IMR-90 (cell line): Measurements from ENCODE around the gene C19orf53. TPM values are rescaled to one million over a fixed set of nuclear protein-coding genes. Genes with fewer than 3 reads are reported as not detected.
"Not testable (repeated sequence)": the region's sequence is repeated elsewhere in the genome, so short reads cannot be mapped to it uniquely, and the experiment has no call there.

Experiments
- ATAC-seq: fragments of 200-7000 bp; cut with Tn5 transposase; 2 replicates; pipeline ENCODE4 v1.9.1; 2020; ENCODE audit warnings: low read depth, mild to moderate bottlenecking, moderate library complexity
- BruUV-seq: library from RNA; stranded (reverse); fragments of 400-500 nt; replicated peaks from 2 replicates; lab custom pipeline; 2021; lab: Mats Ljungman, UMichigan
- CTCF ChIA-PET: fragments of 300-600 bp; formaldehyde crosslinking; extraction: SDS; loops from one replicate; lab custom pipeline; 2021; ENCODE audit warnings: antibody characterized with exemption; lab: Yijun Ruan, JAX
- POLR2A ChIA-PET: fragments of 300-600 bp; sonication (Branson Sonifier 250); formaldehyde crosslinking; loops from one replicate; lab custom pipeline; 2022; ENCODE audit warnings: antibody characterized with exemption; ENCODE audit not compliant: unreplicated experiment; lab: Charles Lee
- DNase-seq: peaks from one replicate; pipeline ENCODE4 v3.0.0; 2013
- H2AFZ ChIP-seq: replicated peaks from 2 replicates; pipeline ENCODE3; 2013; ENCODE audit warnings: low read length, mild to moderate bottlenecking; ENCODE audit not compliant: poor library complexity
- H2AK5ac ChIP-seq: 2 replicates; pipeline ENCODE4 v1.6.1; 2013; ENCODE audit warnings: low read depth, low read length, inconsistent platforms
- H2AK9ac ChIP-seq: replicated peaks from 2 replicates; pipeline ENCODE3; 2013; ENCODE audit warnings: mild to moderate bottlenecking, low read depth, low read length, moderate library complexity; ENCODE audit not compliant: poor library complexity
- H2BK120ac ChIP-seq: 2 replicates; pipeline ENCODE4 v1.6.1; 2013; ENCODE audit warnings: low read depth, low read length, inconsistent platforms
- H2BK15ac ChIP-seq: 3 replicates; pipeline ENCODE4 v1.6.1; 2013; ENCODE audit warnings: low read depth, low read length, inconsistent platforms
- H2BK20ac ChIP-seq: 2 replicates; pipeline ENCODE4 v1.6.1; 2013; ENCODE audit warnings: low read depth, mild to moderate bottlenecking, inconsistent platforms, low read length, moderate library complexity
- H2BK5ac ChIP-seq: 2 replicates; pipeline ENCODE4 v1.6.1; 2013; ENCODE audit warnings: mild to moderate bottlenecking, low read depth, low read length, inconsistent platforms; ENCODE audit not compliant: poor library complexity, severe bottlenecking
- H3K14ac ChIP-seq: replicated peaks from 2 replicates; pipeline ENCODE4 v1.6.1; 2013; ENCODE audit warnings: low read depth, low read length, inconsistent platforms
- H3K18ac ChIP-seq: 2 replicates; pipeline ENCODE4 v1.6.1; 2013; ENCODE audit warnings: low read depth, low read length, control low read depth
- H3K23ac ChIP-seq: 2 replicates; pipeline ENCODE4 v1.6.1; 2013; ENCODE audit warnings: low read depth, low read length, inconsistent platforms
- H3K27ac ChIP-seq: 2 replicates; pipeline ENCODE4 v1.5.1; 2013; ENCODE audit warnings: mild to moderate bottlenecking, control low read depth, low read length; ENCODE audit not compliant: insufficient read depth
- H3K27me3 ChIP-seq: 2 replicates; pipeline ENCODE4 v1.6.1; 2013; ENCODE audit warnings: low read length; ENCODE audit not compliant: control insufficient read depth, insufficient read depth
- H3K36me3 ChIP-seq: 2 replicates; pipeline ENCODE4 v1.6.1; 2013; ENCODE audit warnings: low read length, mixed read lengths; ENCODE audit not compliant: control insufficient read depth, insufficient read depth
- H3K4ac ChIP-seq: 2 replicates; pipeline ENCODE4 v1.6.1; 2013; ENCODE audit warnings: low read depth, low read length, inconsistent platforms
- H3K4me1 ChIP-seq: 2 replicates; pipeline ENCODE4 v1.6.1; 2013; ENCODE audit warnings: low read length, mixed read lengths; ENCODE audit not compliant: control insufficient read depth, insufficient read depth
- H3K4me2 ChIP-seq: 2 replicates; pipeline ENCODE4 v1.6.1; 2013; ENCODE audit warnings: low read depth, mild to moderate bottlenecking, control low read depth, low read length, moderate library complexity
- H3K4me3 ChIP-seq: 2 replicates; pipeline ENCODE4 v1.5.1; 2013; ENCODE audit warnings: low read depth, mild to moderate bottlenecking, control low read depth, low read length, moderate library complexity; ENCODE audit not compliant: insufficient read depth
- H3K56ac ChIP-seq: 2 replicates; pipeline ENCODE4 v1.6.1; 2013; ENCODE audit warnings: low read length, inconsistent platforms; ENCODE audit not compliant: insufficient read depth; ENCODE audit errors: extremely low read depth
- H3K79me1 ChIP-seq, 2 experiments: 2 replicates each; pipeline ENCODE4 v1.6.1; 2013; ENCODE audit warnings: low read length in 2 of 2, inconsistent platforms in 1 of 2, low read depth in 1 of 2
- H3K9ac ChIP-seq: 2 replicates; pipeline ENCODE4 v1.6.1; 2013; ENCODE audit warnings: low read depth, low read length, control low read depth
- H3K9me1 ChIP-seq: 2 replicates; pipeline ENCODE4 v1.6.1; 2013; ENCODE audit warnings: low read length, inconsistent platforms; ENCODE audit not compliant: insufficient read depth
- H3K9me3 ChIP-seq: 2 replicates; pipeline ENCODE4 v1.6.1; 2013; ENCODE audit warnings: low read length; ENCODE audit not compliant: control insufficient read depth, insufficient read depth
- H4K20me1 ChIP-seq: 2 replicates; pipeline ENCODE4 v1.6.1; 2013; ENCODE audit warnings: low read length, inconsistent platforms; ENCODE audit not compliant: insufficient read depth
- H4K5ac ChIP-seq: 2 replicates; pipeline ENCODE4 v1.6.1; 2013; ENCODE audit warnings: mild to moderate bottlenecking, low read depth, low read length, control low read depth
- H4K8ac ChIP-seq, 2 experiments: 2 replicates each; pipeline ENCODE4 v1.6.1; 2013; ENCODE audit warnings: low read depth in 2 of 2, low read length in 2 of 2, control low read depth in 1 of 2, inconsistent platforms in 1 of 2
- H4K91ac ChIP-seq: 2 replicates; pipeline ENCODE4 v1.6.1; 2013; ENCODE audit warnings: low read depth, low read length, inconsistent platforms; ENCODE audit not compliant: insufficient read depth
- WGBS, 2 experiments: methylation state at CpG; one replicate each; pipeline versions ENCODE4 v1.1.5 to v1.1.7; 2013; ENCODE audit warnings: missing lambda C conversion rate in 2 of 2; ENCODE audit not compliant: insufficient read length in 1 of 2; ENCODE audit errors: extremely low coverage in 2 of 2; 5-methylcytosine and 5-hydroxymethylcytosine counted together
- dilution Hi-C: fragments of 300-500 bp; cut with HindIII; formaldehyde crosslinking; loops from one replicate; pipeline ENCODE4 v1.14.3; 2018; ENCODE audit warnings: low sequenced_read_pairs; ENCODE audit not compliant: unreplicated experiment
- in situ Hi-C: fragments of 300-500 bp; cut with MboI; formaldehyde crosslinking; loops from 3 replicates; pipeline ENCODE4 v1.14.3; 2019; ENCODE audit warnings: low sequenced_read_pairs, inconsistent platforms, mixed read lengths
- intact Hi-C: fragments of 100-400 bp; cut with micrococcal nuclease; formaldehyde crosslinking; loops from 2 replicates; pipeline ENCODE4 v1.10.0; 2022
- polyA plus RNA-seq, 3 experiments: library from polyadenylated mRNA; depleted of rRNA; stranded (reverse); fragments of >200 nt; gene quantifications; 2 replicates each; pipeline ENCODE4 v1.2.3, GENCODE V29; 2012; ENCODE audit warnings: low replicate concordance in 1 of 3
- total RNA-seq: library from RNA; depleted of rRNA; stranded (reverse); fragments of >200 nt; gene quantifications from 2 replicates; pipeline ENCODE4 v1.2.3, GENCODE V29; 2012

Gene C19orf53
- total and polyA plus RNA-seq, 2 of the 4 experiments (the other 2 are of a cell fraction) = 61.3 to 290 TPM

GRCh38 chr19:13753622-13754021, 20.6 kb upstream of the C19orf53 start:
- in situ Hi-C loops = loop anchor here (25.0 kb wide), 1 partner anchor 334 kb away; the partner anchor contains the start of genes C19orf67 and SAMD1
- H3K14ac ChIP-seq, H4K5ac ChIP-seq, CTCF ChIA-PET, H3K56ac ChIP-seq, dilution Hi-C loops, intact Hi-C loops, H3K4me3 ChIP-seq, H2BK120ac ChIP-seq, H2AK9ac ChIP-seq, H3K4me1 ChIP-seq, H3K27me3 ChIP-seq, H3K18ac ChIP-seq, H3K27ac ChIP-seq, POLR2A ChIA-PET, H3K23ac ChIP-seq, H2AK5ac ChIP-seq, H4K8ac ChIP-seq, H4K91ac ChIP-seq, DNase-seq, H3K9ac ChIP-seq, H2BK20ac ChIP-seq, ATAC-seq, H3K9me3 ChIP-seq, H3K4ac ChIP-seq, BruUV-seq, H3K9me1 ChIP-seq, H2AFZ ChIP-seq, H3K4me2 ChIP-seq, H2BK5ac ChIP-seq, H4K20me1 ChIP-seq, H2BK15ac ChIP-seq: not testable (repeated sequence)
- 87% methylated on average over 3 of the region's 7 CpGs; no CpG with 5 or more reads in 1 of the 2 experiments for WGBS, 2 experiments
- peaks cover 55% of the 10 kb centered on the region for H3K36me3 ChIP-seq
- peaks cover 11 to 48% of the 10 kb centered on the region in 2 experiments for H3K79me1 ChIP-seq
